Mesothelial cell of epicardium (in vitro differentiated cells): ENCODE data around the gene FER. TPM values are rescaled to one million over a fixed set of nuclear protein-coding genes. Genes with fewer than 3 reads are reported as not detected.
A peak's percentile ranks its signal among the peaks of the same experiment; 100 is the strongest.
"Not testable (repeated sequence)": the region's sequence is repeated elsewhere in the genome, so short reads cannot be mapped to it uniquely, and the experiment has no call there.

ENCODE experiments used
- DNase-seq, 2 experiments: peaks; one replicate each; pipeline ENCODE4 v3.0.0; 2021; ENCODE audit warnings: low spot score in 2 of 2; ENCODE audit not compliant: unreplicated experiment in 2 of 2
- H3K27ac Mint-ChIP-seq: 2 replicates; pipeline ENCODE4 v1.8.0; 2021; ENCODE audit warnings: mixed read lengths
- H3K27me3 Mint-ChIP-seq: 2 replicates; pipeline ENCODE4 v1.8.0; 2021; ENCODE audit warnings: low read depth, mixed read lengths
- H3K36me3 Mint-ChIP-seq: 2 replicates; pipeline ENCODE4 v1.8.0; 2021; ENCODE audit warnings: mixed read lengths
- H3K4me1 Mint-ChIP-seq: 2 replicates; pipeline ENCODE4 v1.8.0; 2021; ENCODE audit warnings: mixed read lengths
- H3K4me3 Mint-ChIP-seq: 2 replicates; pipeline ENCODE4 v1.8.0; 2021; ENCODE audit warnings: mild to moderate bottlenecking, moderate library complexity, mixed read lengths
- H3K9me3 Mint-ChIP-seq: 2 replicates; pipeline ENCODE4 v1.8.0; 2021; ENCODE audit warnings: mixed read lengths
- total RNA-seq: library from RNA; stranded (reverse); gene quantifications from 3 replicates; pipeline ENCODE4 v1.2.1, GENCODE V29; 2021
- TF ChIP-seq, protein P1 (sequence below): fragments of 200-600 bp; sonication (generic); IDR thresholded peaks from one replicate; pipeline ENCODE4 v1.5.0; 2021; ENCODE audit warnings: antibody characterized with exemption; ENCODE audit not compliant: unreplicated experiment

The FER gene
- total RNA-seq, 1 donor from 2014 or later = 44.3 TPM

DNA sequence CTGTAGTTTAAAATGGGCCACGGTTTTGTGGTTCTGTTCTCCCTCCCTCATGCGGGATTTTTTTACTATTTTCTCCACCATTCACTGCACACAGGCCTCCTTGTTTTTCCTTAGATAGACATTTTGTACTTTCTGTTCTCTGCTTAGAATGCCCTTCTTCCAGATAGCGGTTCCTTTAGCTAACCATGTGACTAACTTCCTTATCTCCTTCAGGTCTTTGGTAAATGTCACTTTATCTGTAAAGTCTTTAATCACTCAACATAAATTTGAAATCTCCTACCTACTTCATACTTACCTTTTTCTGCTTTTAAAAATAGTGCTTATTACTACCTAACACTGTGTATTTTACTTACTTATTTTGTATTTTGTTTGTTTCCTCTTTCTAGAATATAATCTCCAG is 15.0 kb downstream of the FER start:
- Mint-ChIP-seq H3K36me3 (peaks cover 14% of the 10 kb centered on the region), H3K4me1 (peaks cover 19% of the 10 kb centered on the region), H3K4me3 (no peak overlapping the region), H3K9me3 (peaks cover 19% of the 10 kb centered on the region), H3K27me3 (no peaks in the 10 kb centered on the region), H3K27ac (peak overlapping the region; percentile 17)
- TF ChIP-seq, protein P1, sequence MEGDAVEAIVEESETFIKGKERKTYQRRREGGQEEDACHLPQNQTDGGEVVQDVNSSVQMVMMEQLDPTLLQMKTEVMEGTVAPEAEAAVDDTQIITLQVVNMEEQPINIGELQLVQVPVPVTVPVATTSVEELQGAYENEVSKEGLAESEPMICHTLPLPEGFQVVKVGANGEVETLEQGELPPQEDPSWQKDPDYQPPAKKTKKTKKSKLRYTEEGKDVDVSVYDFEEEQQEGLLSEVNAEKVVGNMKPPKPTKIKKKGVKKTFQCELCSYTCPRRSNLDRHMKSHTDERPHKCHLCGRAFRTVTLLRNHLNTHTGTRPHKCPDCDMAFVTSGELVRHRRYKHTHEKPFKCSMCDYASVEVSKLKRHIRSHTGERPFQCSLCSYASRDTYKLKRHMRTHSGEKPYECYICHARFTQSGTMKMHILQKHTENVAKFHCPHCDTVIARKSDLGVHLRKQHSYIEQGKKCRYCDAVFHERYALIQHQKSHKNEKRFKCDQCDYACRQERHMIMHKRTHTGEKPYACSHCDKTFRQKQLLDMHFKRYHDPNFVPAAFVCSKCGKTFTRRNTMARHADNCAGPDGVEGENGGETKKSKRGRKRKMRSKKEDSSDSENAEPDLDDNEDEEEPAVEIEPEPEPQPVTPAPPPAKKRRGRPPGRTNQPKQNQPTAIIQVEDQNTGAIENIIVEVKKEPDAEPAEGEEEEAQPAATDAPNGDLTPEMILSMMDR = no peak
- DNase-seq = no peak

DNA sequence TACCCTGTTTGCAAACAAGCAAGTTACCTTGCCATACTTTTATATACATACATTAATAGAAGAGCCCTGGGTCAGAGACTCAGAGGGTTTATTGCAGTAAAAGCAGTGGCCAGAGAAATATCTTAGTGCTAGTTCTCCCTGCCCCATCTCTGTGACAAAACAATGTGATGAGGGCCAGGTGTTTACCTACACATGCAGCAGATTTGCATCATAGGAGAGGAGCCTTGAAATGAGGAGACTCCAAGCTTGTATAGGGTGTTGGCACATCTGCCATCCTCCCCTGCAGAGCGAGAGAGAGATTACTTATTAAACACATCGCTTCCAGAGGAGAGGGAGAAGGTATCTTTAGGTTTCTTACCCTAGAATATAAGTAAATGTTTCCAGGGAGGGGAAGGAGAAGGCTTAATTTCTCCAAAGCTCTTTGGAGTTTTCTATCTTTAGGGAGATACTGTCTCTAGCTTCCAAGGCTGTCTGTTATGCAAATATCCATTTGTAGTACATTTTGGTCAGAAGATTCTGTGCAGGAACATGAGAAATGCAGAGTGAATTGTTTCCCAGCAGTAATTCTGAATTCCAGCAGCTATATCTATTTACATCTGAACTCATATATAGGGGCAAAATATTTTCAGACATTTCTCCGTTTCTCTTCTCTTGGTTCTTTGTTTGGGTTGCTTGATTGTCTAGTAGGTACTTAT is 15.7 kb downstream of the FER start:
- no peaks in the 10 kb centered on the region for H3K27me3 Mint-ChIP-seq

DNA sequence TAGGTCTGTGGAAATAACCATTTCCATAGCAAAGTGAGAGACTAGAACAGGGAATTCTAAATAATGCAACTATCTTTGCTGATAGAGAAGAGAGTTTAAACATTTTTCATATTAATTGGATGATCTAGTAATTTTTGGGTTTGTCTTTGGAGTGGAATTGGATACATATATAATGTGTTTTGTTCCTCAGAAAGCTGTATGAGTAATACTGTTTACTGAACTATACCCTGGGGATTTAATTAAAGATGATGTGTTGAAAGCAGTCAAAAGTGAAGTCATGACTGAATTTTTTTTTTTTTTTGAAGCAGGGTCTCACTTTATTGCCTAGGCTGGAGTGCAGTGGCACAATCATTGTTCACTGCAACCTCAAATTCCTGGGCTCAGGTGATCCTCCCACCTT is 17.9 kb downstream of the FER start:
- Mint-ChIP-seq H3K9me3 (peaks cover 4% of the 10 kb centered on the region), H3K27me3 (no peaks in the 10 kb centered on the region), H3K27ac (no peak overlapping the region), H3K4me3 (no peak overlapping the region), H3K4me1 (peaks cover 10% of the 10 kb centered on the region), H3K36me3 (peaks cover 7% of the 10 kb centered on the region)
- no peak for DNase-seq
- TF ChIP-seq, protein P1 = no peak

More for the DNA sequence above, 15.7 kb downstream of the FER start:
- Mint-ChIP-seq H3K4me1 (peaks cover 14% of the 10 kb centered on the region), H3K36me3 (peaks cover 14% of the 10 kb centered on the region), H3K4me3 (no peak overlapping the region), H3K27ac (no peak overlapping the region), H3K9me3 (peaks cover 19% of the 10 kb centered on the region)
- no peak for DNase-seq
- TF ChIP-seq, protein P1 = no peak

DNA sequence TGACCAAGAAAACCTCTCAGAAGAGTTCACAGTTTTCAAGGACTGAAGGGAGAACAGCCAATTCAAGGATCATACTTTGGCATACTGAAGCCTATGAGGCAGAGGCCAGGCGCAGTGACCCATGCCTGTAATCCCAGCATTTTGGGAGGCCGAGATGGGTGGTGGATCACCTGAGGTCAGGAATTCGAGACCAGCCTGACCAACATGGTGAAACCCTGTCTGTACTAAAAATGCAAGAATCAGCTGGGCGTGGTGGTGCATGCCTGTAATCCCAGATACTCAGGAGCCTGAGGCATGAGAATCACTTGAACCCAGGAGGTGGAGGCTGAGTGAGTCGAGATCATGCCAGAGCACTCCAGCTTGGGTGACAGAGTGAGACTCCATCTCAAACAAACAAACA is 19.2 kb downstream of the FER start:
- not testable (repeated sequence) for DNase-seq, H3K9me3 Mint-ChIP-seq, H3K27me3 Mint-ChIP-seq, H3K27ac Mint-ChIP-seq, H3K36me3 Mint-ChIP-seq, H3K4me3 Mint-ChIP-seq, H3K4me1 Mint-ChIP-seq

DNA sequence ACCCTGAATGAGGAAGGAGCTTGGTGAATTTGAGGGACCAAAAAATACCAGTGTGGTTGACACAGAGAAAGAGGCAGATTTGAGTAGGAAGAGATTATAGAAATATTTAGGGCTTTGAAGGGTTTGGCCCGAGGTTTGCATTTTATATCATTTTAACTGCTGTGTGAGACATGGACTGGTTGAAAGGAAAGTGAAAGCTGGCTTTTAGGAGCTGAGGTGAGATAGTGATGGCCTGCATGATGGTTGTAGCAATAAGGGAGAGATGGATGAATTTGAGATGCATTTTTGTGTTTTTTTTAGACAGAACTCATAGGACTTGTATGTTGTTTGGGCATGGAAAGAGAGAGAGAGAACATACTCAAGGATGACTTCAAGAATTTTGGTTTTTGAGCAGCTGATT is 21.7 kb downstream of the FER start:
- DNase-seq = no peak
- TF ChIP-seq, protein P1 = no peak
- Mint-ChIP-seq H3K36me3 (peaks cover 22% of the 10 kb centered on the region), H3K27ac (no peak overlapping the region), H3K4me1 (peaks cover 6% of the 10 kb centered on the region), H3K27me3 (no peaks in the 10 kb centered on the region), H3K9me3 (peaks cover 11% of the 10 kb centered on the region), H3K4me3 (no peak overlapping the region)

GRCh38 chr5:108772626-108773025 is 24.9 kb downstream of the FER start:
- TF ChIP-seq, protein P1 = no peak
- DNase-seq = no peak
- H3K36me3 Mint-ChIP-seq = peaks cover 28% of the 10 kb centered on the region
- H3K4me3 Mint-ChIP-seq = no peak overlapping the region
- peak overlapping the region; percentile 59 for H3K27ac Mint-ChIP-seq
- H3K4me1 Mint-ChIP-seq = peaks cover 5% of the 10 kb centered on the region
- H3K9me3 Mint-ChIP-seq = peaks cover 18% of the 10 kb centered on the region
- no peaks in the 10 kb centered on the region for H3K27me3 Mint-ChIP-seq
